GM19035 (cell line): ENCODE measurements around the gene HECTD1.
"Not testable (repeated sequence)": the region's sequence is repeated elsewhere in the genome, so short reads cannot be mapped to it uniquely, and the experiment has no call there.

Experiments
- ATAC-seq: cut with Tn5 transposase; IDR thresholded peaks from one replicate; pipeline ENCODE4 v1.9.1; 2021; ENCODE audit not compliant: unreplicated experiment

The HECTD1 gene

DNA sequence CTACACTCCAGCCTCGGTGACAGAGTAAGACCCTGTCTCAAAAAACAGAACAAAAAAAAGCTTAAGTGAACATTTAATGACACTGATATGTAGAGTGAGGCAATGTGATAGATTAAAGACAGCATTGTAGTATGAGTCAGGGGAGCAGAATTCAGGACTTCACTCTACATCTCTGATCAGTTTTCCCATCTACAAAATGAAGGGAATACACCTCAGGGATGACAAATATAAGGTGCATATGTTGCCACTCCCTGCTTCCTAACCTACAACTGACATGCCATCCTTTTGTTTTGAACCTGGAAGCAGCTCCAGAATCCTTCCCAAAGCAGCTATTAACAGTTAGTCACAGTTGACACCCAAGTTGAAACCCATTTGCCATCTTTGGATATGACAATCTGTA, 150.6 kb downstream of the HECTD1 start:
- no peak for ATAC-seq

- ATAC-seq = not testable (repeated sequence)
Observed at GRCh38 chr14:31052905-31053586, 154.5 kb downstream of the HECTD1 start.

DNA sequence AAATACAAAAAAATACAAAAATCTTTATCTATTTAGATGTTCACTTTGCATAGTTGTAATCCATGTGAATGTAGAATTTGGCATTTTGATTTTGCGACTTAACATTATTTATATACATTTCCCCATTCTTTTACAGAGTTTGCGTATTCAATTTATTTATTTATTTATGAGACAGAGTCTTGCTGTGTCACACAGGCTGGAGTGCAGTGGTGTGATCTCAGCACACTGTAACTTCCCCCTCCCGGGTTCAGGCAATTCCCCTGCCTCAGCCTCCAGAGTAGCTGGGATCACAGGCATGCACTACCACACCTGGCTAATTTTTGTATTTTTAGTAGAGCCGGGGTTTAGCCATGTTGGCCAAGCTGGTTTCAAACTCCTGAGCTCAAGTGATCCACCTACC, 156.1 kb downstream of the HECTD1 start:
- no peak for ATAC-seq

- ATAC-seq = no peak
Observed at GRCh38 chr14:31051023-31051422, 156.6 kb downstream of the HECTD1 start.
